ENCODE results near the gene KRTAP20-4.

KRTAP20-4 gene

DNA sequence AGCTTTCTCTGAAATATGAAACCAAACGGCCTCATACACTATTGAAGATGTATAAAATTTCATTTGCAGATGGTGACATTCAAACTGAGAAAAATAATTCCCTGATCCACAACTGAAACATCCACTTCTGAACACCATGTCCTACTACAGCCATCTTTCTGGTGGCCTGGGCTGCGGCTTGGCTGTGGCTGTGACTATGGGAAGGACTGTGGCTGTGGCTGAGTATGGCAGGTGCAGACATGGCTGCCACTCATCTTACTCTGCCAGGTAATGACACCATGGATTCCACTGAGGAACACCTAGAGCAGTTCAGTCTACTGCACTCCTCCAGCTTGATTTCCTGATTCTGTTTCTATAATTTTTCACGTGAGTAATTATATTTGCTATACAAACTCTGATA, at the start of gene KRTAP20-4:
KRTAP20-4 (plus strand) TSS at position 106 of the 400 bp plus-strand sequence.
- no peak for DNase-seq

DNA sequence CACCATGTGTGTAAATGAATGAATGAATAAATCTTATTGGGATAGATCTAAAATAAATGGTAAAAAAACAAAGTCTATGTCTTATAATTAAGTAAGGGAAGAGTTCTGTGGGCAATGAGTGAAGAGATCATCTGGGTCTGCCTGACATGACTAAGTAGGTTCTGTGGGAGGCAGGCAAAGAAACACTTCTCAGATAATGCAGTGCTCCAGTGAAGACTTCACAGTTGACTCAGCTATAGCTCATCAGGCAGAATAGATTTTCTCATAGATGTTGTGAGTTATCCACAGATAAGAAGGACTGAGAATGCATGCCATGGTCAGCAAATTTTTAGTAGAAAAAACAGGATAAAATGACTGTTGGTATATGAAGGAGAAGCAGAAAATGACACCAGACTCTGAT, 42.7 kb upstream of the KRTAP20-4 start:
- DNase-seq: no peak

DNA sequence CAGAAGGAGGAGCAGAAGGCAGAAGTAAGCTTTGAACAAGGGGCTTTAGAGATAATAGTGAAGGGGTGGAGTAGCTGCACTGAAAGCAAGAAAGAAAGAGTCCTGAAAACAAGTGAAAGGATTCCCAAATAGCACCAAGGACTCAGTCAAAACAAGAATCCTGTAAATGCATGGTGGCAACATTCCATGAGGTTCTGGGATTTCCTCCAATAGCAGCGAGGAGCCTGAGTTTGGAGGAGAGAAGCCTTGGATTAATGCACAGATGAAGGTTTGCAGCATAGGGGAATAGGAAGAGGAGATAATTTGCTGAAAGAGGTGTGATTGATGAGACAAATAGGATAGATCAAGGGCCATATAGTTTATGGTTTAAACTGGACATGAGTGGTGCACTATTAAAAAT, 41.1 kb upstream of the KRTAP20-4 start:
- no peak for DNase-seq

DNA sequence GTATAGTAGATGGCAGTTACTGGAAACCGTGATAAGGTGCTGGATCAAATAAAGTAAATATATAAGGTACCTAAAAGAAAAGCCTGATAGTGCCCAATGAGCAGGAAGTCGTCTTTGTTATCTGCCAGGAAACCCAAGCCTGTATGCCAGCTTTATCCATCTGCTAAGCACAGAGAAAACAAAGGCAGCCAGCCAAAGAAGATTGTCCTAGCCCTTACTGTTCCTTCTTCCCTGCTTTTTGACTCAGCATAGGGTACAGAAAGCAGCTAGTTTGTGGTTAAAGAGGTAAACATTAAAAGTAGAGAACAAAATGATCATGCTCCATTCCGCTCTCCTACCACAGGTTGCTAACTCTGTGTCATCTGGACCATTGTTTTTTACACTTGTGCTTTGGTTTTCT, 40.3 kb upstream of the KRTAP20-4 start:
- DNase-seq: no peak

DNA sequence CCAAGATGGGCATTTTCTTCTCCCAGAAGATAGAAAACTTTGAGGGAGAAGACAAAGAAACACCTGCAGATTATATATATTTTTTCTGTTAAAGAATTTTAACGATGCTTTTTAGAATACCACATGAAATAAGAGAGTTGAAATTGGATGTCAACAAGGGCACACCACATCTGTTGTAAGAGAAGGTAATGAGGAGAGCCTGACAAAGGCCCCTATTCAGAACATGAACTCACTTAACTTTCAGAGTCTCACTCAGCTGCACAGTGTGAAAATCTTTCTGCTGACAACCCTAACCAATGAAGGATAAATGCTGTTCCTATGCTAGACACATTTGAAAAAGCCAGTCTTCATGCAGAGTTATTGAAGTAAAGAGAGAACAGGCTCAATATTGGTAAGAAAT, 37.6 kb upstream of the KRTAP20-4 start:
- no peak for DNase-seq

DNA sequence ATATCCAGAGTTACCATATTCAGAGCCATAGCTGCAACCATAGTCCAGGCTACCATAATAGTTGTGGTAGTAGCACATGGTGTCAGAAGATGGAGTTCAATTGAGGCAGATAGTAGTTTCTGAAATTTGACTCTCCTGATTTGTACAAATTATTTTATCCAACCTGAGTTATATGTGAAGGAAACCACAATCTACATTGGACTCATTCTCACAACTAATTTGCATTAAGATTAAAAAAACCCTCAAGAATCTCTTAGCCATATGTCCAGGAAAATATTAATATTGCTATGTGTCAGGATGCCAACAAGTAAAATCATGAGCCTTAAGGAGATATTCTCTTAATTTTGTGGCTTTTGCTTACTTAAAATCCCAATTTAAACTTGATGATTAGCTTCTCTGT, 30.1 kb upstream of the KRTAP20-4 start, which contains the start of gene KRTAP22-2:
KRTAP22-2 (minus strand) TSS at position 101 of the 400 bp plus-strand sequence.
- no peak for DNase-seq

DNA sequence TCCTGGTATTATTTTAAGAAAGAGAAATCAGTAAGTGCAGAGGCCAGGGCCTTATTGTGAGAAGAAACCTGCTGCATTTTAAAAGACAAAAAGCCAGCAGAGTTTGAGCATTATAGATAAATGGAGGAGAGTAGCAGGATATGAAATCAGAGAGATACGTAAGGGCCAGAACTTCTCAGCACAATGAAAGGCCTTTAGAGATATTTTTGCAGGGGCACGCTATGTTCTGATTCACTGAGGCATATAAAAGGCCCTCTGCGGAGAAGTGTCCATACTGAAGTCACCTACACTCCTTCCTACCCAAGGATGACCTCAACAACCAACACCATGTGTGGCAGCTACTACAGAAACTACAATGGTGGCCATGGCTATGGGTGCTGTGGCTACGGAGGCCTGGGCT, 28.3 kb upstream of the KRTAP20-4 start, which contains the start of gene KRTAP6-3:
KRTAP6-3 (plus strand) TSS at position 301 of the 400 bp plus-strand sequence; CDS start at position 307, 6 bp downstream.
- no peak for DNase-seq

DNA sequence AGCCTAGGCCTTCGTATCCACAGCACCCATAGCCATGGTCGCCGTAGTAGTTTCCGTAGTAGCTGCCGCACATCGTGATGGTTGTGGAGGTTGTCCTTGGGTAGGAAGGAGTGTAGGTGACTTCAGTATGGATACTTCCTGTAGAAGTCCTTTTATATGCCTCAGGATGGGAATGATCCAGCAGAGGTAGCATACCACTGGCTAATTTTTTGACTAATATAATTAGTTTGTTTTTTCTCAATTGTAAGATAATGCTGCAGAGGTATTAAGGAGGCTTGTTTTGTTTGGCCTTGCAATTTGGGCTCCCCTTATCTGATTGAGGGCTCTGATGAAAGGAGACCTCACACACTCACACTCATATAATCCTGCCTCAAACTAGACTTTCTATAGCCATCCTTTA, 21.6 kb upstream of the KRTAP20-4 start, which contains the start of gene KRTAP6-2:
KRTAP6-2 (minus strand) TSS at position 101 of the 400 bp plus-strand sequence; CDS start at position 73, 28 bp downstream.
- no peak for DNase-seq

DNA sequence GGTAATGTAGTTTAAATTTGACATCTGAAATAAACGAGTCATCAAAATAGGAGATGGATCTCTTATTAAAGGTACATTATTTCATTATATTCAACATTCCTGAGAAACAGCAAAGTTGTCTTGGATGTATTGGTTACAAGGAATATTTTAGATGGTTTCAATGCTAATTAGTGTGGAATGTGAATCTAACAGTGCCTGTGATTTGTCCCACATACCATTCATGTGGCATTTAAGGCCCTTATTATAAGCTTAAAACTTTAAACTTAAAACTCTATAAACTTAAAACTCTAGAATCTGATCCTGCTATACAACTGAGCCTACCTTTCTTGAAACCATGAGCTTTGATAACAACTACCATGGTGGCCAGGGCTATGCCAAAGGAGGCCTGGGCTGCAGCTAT, 19.6 kb upstream of the KRTAP20-4 start, which contains the start of gene KRTAP22-1:
KRTAP22-1 (plus strand) TSS at position 301 of the 400 bp plus-strand sequence.
- no peak for DNase-seq

DNA sequence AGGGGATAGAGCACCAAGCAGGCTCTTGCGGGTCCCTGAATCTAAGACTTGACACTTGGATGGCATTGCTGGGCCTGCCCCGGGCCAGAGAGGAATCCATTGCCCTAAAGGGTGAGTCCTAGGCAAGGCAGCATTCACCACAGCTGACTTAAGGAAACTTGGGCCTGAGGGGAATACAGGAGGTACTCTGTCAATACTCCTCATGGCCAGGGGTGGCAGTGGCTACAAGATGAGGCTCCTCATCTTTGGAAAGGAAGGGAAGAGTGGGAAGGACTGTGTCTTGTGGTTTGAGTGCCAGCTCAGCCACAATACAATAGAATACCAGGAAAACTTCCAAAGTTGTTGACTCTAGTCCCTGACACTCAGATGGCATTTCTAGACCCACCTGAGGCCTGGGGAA, 14.5 kb upstream of the KRTAP20-4 start:
- DNase-seq: no peak

DNA sequence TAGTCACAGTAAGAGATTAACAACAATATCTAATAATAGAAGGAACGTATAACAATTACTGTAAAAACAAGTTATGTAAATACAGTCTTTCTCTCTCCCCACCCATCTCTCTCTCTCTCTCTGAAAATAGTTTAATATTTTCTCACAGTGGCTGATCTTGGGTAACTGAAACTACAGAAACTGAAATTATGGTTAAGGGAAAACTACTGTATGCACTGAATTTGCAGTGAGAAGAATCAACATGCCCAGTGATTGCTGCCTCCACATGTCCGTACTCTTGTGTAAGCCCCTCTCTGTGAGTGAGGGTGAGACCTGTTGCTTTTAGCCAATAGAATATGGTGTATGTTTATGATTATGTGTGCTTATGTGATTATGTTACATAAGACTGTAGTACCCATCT, 8.3 kb upstream of the KRTAP20-4 start:
- no peak for DNase-seq

DNA sequence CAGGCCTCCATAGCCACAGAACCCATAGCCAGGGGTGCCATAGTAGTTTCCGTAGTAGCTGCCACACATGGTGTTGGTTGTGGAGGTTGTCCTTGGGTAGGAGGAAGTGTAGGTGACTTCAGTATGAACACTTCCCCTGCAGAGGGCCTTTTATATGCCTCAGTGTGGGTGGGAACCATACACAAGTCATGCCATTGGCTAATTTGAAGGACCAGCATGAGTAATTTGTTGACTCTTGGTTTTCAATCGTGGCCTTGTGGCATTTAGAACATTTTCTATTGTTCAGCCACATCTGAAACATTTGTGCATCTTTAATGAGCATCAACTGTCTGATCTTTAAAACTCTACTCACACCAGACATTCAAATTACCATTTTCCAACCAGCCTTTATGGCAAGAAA, 6.6 kb upstream of the KRTAP20-4 start, which contains the start of gene KRTAP6-1:
KRTAP6-1 (minus strand) TSS at position 95 of the 400 bp plus-strand sequence; CDS start at position 69, 26 bp downstream.
- DNase-seq: no peak

DNA sequence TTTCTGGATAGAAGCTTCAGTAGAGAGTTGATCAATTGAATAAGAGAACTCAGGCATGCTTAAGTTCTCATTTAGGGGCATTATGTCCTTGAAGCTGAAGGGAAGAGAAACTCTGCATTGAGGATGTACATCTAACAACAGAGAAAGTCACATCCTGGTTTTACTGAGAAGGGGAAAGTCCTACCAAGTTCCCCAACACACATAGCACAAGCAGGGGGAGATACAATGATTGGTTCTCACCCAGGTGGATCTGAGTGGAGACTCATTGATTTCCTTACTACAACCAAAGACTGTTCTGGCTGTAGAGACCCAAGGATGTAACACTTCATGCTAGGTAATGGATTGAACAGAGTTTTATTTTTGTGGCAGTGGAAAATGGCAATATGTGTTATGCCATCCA, 5.2 kb upstream of the KRTAP20-4 start:
- no peak for DNase-seq

DNA sequence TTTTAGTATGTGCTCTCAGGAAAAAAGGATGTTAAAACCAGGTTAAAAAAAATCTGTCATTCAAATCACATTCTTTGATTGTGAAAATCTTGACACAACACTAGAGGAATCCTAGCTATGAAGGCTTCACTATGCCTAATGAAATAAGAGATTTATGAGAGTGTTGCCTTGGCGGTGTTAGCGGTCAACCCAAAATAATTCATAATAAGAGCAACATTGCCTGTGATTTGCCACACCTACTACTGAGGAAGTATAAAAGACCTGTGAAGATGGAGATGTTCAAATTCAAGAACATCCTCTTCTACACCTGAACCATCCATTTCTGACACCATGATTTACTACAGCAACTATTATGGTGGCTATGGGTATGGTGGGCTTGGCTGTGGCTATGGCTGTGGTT, 4.3 kb upstream of the KRTAP20-4 start, which contains the start of gene KRTAP20-1:
KRTAP20-1 (plus strand) TSS at position 301 of the 400 bp plus-strand sequence; CDS start at position 331, 30 bp downstream.
- no peak for DNase-seq

DNA sequence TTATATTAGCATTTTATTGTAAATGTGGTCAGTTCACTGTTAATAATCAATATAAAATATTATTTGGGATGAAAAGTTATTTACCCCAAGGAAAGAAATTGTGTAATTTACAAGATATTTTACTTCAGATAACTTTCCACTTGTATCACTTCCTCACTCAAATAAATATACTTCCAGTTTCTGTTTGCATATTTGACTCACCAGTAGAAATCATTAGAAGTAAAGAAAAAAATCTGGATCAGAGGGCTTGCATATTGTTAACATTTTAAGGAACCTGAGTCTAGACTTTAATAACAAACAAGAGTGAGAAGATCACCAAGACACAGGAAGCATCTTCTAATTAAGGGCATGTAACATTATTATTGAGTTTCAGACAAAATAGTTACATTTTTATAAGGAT, 347 bp upstream of the KRTAP20-4 start:
- DNase-seq: no peak

DNA sequence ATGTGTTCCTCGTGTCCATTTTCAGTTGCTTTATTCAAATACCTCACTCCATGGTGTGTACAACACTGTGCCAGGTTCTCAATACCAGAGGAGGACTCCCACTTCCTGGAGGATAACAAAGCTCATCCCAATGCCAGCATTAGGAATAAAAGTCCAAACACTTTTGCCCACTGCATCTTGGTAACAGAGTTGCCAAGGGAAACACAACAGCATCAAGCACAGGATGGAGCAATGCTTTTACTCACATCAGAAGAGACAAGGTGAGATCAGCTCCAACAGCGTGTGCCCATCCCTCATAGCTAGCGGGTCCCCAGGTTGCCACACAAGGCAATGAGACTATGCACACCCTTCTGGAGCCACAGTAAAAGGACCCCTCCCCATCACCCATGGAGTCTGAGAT, 2.9 kb downstream of the KRTAP20-4 start:
- DNase-seq: no peak

DNA sequence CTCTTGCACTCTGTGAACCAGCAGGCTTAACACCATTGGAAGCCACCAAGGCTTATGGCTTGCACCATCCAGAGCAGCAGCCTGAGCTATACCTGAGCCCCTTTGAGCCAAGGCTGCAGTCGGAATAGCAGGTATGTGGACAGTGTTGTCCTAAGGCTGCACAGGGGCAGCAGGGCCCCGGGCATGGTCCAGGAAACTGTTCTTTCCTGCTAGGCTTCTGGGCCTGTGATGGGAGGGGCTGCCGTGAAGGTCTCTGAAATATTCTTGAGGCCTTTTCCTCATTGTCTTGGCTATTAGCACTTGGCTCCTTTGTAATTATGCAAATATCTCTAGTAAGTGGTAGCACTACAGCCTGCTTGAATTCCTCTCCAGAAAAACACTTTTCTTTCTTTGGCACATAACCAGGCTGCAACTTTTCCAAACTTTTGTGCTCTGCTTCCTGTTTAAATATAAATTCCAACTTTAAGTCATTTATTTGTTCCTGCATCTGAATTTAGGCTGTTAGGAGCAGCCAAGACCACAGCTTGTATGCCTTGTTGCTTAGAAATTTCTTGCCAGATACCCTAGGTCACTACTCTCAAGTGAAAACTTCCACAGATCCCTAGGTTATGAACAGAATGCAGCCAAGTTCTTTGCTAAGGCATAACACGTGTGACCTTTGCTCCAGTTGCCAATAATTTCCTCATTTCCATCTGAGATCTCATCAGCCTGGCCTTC, 5.2 kb downstream of the KRTAP20-4 start:
- no peak for DNase-seq

DNA sequence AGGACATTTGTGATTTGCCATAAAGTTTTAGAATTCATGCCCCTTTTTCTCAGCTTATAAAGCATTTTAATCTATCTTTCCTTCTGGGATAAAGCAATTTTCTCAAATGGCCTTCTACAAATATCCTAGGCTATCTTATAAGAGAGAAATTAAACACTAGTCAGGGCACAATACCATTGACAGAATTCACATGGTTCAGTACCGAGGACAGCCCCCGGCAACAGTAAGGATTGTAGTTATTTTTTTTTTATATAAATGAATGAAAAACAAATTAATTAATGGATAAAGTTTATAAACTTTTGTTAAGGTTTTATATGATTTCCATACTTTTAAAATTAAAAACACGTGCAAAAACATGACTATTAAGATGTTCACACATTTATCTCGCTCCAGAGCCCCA, 7.7 kb downstream of the KRTAP20-4 start:
- no peak for DNase-seq

DNA sequence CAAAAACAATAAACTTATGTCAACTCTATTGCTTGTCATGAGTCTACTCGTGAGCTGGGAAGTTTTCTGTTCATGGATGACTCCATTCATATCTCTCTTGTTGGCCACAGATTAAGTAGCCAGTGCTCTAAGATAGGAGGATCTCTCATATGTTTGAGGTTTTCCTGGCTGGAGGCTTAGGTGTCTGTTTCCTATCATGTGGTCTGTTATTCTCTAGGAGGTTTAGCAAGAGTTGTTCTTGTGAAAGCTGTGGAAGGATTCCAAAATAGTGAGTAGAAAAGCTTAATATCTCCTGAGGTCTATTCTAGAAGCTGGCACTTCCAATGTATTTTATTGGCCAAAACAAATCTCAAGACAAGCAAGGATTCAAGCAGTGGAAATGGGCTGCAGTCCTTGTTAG, 8.8 kb downstream of the KRTAP20-4 start:
- no peak for DNase-seq

DNA sequence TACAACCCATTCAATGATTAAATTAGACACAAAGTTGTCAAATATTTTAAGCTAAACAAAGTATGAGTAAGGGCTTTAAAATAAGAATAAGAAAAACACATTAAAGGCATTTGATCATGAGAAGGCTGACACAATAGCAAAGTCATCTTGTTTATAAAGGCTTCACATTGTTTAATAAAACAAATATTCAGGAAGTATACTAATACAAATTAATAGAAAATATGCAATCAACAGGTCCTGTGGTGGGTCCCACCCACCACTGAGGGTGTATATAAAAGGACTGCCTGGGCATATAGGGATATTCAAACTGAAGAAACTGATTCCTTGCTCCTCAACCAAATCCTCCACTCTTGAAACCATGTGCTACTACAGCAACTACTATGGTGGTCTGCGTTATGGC, 14.5 kb downstream of the KRTAP20-4 start, which contains the start of gene KRTAP20-2:
KRTAP20-2 (plus strand) TSS at position 301 of the 400 bp plus-strand sequence; CDS start at position 359, 58 bp downstream.
- no peak for DNase-seq

DNA sequence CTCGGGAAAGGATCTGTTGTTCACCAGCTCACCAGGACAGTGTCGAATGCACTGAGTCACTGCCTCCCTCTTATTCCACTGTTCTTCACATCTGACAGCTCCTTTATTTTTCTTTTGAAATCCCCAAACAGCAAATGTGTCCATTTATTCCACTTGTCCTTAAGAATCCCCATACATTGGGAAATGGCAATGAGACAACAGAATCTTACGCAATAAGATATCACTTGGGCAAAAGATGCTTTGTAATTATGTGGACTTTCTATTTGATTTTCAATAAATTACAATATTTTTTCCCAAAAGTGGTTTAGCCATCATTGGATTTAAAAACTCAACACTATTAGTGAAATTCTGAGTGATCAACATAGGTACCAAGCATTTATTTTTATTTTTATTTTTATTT, 18.3 kb downstream of the KRTAP20-4 start:
- no peak for DNase-seq

DNA sequence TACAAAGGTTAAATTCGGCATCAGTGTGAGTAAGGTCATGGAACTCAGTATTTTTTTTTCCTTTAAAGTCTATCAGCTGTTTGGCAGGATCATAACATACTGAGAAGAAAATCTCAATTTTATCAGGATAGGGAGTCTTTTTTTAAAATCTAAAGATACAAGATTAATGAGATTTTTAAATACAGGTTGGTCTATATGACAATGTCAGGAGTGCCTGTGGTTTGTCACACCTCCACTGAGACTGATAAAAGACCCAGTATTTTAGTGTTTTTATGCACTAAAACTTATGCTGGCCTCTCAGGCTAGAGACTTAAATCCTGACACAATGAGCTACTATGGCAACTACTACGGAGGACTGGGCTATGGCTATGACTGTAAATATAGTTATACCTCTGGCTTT, 22.1 kb downstream of the KRTAP20-4 start, which contains the start of gene KRTAP20-3:
KRTAP20-3 (plus strand) TSS at position 301 of the 400 bp plus-strand sequence.
- DNase-seq: no peak

DNA sequence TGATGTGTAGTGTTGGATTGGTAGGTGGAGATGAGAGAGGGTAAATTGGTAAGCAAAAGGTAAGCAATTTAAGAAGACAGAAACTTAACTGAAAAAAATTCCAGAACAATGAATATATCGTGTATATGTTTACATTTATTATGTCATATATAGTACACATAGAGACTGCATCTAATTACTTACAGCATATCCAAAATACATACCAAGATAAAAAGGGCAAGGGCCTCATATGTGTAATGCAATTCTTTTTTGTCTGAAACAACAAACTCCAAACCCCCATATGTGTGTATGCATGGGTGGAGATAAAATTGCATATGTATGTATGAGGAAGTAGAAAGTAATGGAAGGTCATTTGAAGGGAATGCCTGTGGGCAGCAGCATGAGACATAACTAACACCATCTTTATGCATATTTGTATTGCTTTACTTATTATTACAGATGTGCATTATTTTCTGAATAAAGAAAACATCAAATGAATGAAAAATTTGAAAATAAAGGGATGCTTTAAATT, 26.5 kb downstream of the KRTAP20-4 start:
- no peak for DNase-seq

DNA sequence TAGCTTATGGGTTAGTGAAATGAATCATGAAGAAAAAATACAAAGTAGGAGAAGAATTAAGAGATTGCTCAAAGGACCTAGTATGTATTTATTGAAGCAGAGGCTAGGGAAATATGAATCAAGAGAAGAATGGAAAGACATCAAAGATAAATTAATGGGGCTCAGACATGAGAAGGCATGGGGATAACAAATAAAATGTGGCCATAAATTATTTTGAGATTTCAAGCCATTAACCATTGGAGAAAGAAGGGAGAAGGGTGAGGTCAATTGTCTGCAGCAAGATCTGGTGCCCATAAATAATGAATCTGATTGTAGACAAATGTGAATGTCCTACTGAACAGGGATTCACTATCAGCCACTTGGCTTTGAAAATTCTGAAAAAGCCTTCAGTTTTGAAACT, 32.5 kb downstream of the KRTAP20-4 start:
- no peak for DNase-seq

All from NCI-H2171 (cell line).